HK-2 (cell line): ENCODE measurements around the gene LRP11.

Experiments used
- DNase-seq: peaks from one replicate; pipeline ENCODE4 v3.0.0-alpha.2; 2018; ENCODE audit not compliant: unreplicated experiment

LRP11 gene

DNA sequence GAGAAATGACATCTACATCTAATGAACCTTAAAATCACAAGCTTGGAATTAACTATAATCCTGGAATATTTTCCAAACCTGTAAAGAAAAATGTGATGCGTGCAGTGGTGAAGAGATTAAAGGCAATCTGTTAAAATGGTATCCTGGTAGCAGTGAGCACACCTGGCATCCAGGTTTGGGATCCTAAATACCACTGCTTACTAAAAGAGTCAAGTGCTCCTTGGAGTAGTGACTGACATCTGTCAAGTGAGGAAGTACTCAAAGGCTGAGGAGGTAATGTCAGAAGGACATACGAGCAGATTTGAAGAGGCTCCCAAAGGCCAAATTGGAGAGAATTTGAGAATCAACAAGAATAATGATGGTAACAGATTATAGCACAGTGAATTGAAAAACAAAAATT lies 81.8 kb downstream of the LRP11 start:
- DNase-seq, result no peak

DNA sequence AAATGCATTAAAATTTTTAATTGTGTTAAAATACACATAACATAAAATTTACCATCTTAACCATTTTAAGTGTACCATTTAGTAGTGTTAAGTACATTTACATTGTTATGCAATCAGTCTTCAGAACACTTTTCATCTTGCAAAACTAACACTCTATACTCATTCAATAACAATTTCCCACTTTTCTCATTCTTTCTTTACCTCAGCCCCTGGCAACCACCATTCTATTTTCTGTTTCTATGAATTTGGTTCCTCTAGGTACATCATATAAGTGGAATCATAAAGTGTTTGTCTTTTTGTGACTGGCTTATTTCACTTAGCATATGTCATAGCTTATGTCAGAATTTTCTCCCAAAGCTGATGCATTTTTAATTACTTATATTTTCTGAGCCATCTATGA lies 82.4 kb downstream of the LRP11 start:
- no peak for DNase-seq

DNA sequence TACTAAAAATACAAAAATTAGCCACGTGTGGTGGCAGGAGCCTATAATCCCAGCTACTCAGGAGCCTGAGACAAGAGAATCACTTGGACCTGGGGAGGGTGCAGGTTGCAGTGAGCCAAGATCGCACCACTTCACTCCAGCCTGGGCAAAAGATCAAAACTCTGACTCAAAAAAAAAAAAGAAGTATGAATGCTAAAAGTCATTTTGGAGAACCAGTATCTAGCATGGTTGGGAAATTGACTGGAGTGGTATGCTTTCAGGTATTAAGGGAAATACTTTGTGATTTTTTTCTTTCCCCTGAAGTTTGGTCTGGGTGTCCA lies 84.6 kb downstream of the LRP11 start:
- no peak for DNase-seq

DNA sequence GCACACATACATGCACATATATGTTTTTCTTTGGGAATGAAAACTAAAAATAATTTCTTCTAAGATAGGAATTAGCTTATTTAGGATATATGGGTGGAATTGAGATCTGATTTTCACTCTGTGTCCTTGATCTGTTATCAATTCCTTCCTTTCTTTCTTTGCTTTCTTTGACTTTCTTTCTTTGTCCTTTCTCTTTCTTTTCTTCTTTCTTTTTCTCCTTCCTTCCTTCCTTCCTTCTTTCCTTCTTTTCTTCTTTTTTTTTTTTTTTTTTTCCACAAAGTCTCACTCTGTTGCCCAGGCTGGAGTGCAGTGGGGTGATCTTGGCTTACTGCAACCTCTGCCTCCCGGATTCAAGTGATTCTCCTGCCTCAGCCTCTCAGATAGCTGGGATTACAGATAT lies 86.5 kb downstream of the LRP11 start:
- DNase-seq, result no peak

DNA sequence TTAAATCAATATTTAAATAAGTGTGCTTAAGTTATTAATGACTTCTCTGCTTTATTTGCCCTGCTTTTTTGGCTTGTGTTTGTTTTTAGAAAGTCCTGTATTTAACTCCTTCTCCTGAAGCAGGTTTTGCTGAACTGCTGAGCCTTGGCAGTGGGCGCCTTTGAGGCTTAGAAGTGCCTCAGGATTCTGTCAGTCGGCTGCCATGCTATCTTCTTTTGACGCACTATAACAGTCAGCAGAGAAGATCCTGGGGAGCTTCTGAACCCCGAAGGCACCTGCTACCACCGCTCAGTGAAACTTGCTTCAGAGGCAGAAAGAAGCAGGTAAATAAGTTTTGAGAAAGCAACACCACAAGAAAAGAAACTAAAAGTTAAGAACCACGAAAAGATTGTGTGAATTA lies 92.2 kb downstream of the LRP11 start:
- DNase-seq, result no peak

DNA sequence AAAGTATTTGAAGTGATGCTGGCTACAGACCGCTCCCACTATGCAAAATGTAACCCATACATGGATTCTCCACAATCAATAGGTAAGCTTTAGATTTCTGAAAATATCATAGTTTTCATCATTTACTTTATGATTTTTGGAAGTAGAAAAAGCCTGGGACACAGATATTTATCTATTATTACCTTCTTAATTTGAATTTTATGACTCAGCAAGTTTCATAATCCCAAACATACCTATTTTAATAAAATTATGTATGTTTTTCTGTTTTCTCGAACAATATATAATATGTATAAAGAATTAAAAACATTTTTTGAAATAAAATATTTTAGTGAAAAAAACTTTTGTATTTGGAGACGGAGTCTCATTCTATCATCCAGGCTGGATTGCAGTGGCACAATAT lies 93.0 kb downstream of the LRP11 start:
- DNase-seq, result no peak

DNA sequence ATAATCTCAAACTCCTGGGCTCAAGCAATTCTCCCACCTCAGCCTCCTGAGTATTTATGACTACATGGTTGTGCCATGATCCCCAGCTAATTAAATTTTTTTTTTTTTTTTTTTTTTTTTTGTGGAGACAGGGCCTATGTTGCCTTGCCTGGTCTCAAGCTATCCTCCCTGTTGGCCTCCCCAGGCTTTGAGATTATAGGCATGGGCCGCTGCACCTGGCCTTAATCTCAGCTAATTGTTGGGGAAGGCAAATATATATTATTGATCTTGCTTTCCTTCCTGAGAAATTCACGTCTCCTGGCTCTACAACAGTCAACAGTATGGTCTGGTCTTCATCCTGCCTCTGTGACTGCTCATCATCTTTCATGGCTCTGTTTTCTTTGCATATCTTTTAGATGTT lies 94.5 kb downstream of the LRP11 start:
- DNase-seq, result no peak
